Lung (tissue), 12 donors: ENCODE data around the gene SPSB4. TPM values are rescaled to one million over a fixed set of nuclear protein-coding genes. Genes with fewer than 3 reads are reported as not detected.

Source experiments
- ATAC-seq: fragments of 200-7000 bp; cut with Tn5 transposase; one replicate; pipeline ENCODE4 v1.9.1; 2020; ENCODE audit warnings: moderate number of reproducible peaks; ENCODE audit not compliant: insufficient read depth, low FRiP score
- DNase-seq, 3 donors: peaks; one replicate each; pipeline ENCODE4 v3.0.0-alpha.2; 2013 to 2017
- H3K27ac ChIP-seq, 2 donors: one replicate each; pipeline ENCODE4 v1.5.1; 2013; ENCODE audit warnings: mild to moderate bottlenecking in 2 of 2, moderate library complexity in 2 of 2, control low read depth in 1 of 2, inconsistent platforms in 1 of 2, low read depth in 1 of 2, low read length in 1 of 2
- H3K27me3 ChIP-seq, 3 donors: one replicate each; pipeline ENCODE4 v1.5.1; 2013; ENCODE audit warnings: low read length in 2 of 3; ENCODE audit not compliant: control insufficient read depth in 3 of 3, insufficient read depth in 3 of 3
- H3K36me3 ChIP-seq, 4 donors: one replicate each; pipeline ENCODE4 v1.5.1; 2013; ENCODE audit warnings: low read length in 4 of 4, mild to moderate bottlenecking in 1 of 4, moderate library complexity in 1 of 4; ENCODE audit not compliant: control insufficient read depth in 4 of 4, insufficient read depth in 4 of 4
- H3K4me1 ChIP-seq, 5 donors: one replicate each; pipeline ENCODE4 v1.5.1; 2013; ENCODE audit warnings: low read length in 5 of 5, mild to moderate bottlenecking in 2 of 5, moderate library complexity in 1 of 5; ENCODE audit not compliant: control insufficient read depth in 5 of 5, insufficient read depth in 5 of 5
- H3K4me3 ChIP-seq: one replicate; pipeline ENCODE4 v1.5.1; 2013; ENCODE audit warnings: mild to moderate bottlenecking, control low read depth, moderate library complexity
- H3K9ac ChIP-seq, 2 donors: one replicate each; pipeline ENCODE4 v1.5.1; 2013; ENCODE audit warnings: low read length in 2 of 2, control low read depth in 1 of 2; ENCODE audit not compliant: insufficient read depth in 1 of 2
- H3K9me3 ChIP-seq, 4 donors: one replicate each; pipeline ENCODE4 v1.5.1; 2013; ENCODE audit warnings: low read length in 3 of 4, mild to moderate bottlenecking in 1 of 4, moderate library complexity in 1 of 4; ENCODE audit not compliant: control insufficient read depth in 4 of 4, insufficient read depth in 3 of 4
- WGBS, 2 donors: extraction: QIAGEN DNeasy Blood & Tissue Kit; methylation state at CpG; one replicate each; pipeline ENCODE4 v1.1.7; 2013; 5-methylcytosine and 5-hydroxymethylcytosine counted together
- polyA plus RNA-seq, 2 donors: library from polyadenylated mRNA; stranded (reverse); fragments of 200-250 nt; gene quantifications; one replicate each; pipeline ENCODE4 v1.2.1, GENCODE V29; 2013
- total RNA-seq, 2 donors: library from RNA; depleted of rRNA in 1 of 2; stranded (reverse); fragments of >200 nt in 1 of 2; gene quantifications; one replicate each; pipeline ENCODE4 v1.2.1, GENCODE V29; 2014 to 2021
- TF ChIP-seq, protein P1 (sequence below): IDR thresholded peaks from 2 replicates; pipeline ENCODE4 v1.5.1; 2012; ENCODE audit warnings: mild to moderate bottlenecking; ENCODE audit errors: control extremely low read depth, extremely low read depth
- donor health status: control.
- donor health status: control.
- donor health status: Bipolar disorder and iron deficiency.
- donor health status: healthy.
- donor health status: DM: yes; HTN: yes; CAD: no.

Gene SPSB4
- total and polyA plus RNA-seq, 4 donors = 0.25 to 4.4 (median 1.5) TPM

DNA sequence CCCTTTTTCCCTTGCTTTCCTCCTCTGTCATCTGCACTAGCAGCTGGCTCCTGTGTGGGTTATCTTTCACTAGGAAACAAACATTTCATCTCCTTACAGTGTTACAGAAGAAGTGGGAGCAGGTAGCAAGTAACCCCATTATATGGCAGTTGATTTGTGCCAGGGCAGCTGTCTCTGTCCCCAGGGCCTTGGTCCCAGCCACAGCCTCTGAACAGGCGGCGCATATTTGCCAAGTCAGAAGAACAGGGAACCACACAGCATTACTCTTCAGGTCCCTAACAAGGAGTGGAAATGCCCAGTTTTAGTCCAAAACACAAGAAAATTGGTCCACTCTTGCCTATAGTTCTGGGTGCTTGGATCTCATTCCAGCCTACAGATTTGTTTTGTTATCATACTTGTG, 99.8 kb downstream of the SPSB4 start:
- 94 to 95% methylated on average over 2 of the region's 2 CpGs for WGBS, 2 donors
- Histone ChIP-seq H3K4me3 (no peak overlapping the region), H3K9ac (no peak overlapping the region), H3K27ac (no peak overlapping the region), H3K4me1 (no peaks in the 10 kb centered on the region), H3K27me3 (no peaks in the 10 kb centered on the region), H3K9me3 (no peaks in the 10 kb centered on the region), H3K36me3 (no peaks in the 10 kb centered on the region)
- no peak for ATAC-seq
- TF ChIP-seq, protein P1, sequence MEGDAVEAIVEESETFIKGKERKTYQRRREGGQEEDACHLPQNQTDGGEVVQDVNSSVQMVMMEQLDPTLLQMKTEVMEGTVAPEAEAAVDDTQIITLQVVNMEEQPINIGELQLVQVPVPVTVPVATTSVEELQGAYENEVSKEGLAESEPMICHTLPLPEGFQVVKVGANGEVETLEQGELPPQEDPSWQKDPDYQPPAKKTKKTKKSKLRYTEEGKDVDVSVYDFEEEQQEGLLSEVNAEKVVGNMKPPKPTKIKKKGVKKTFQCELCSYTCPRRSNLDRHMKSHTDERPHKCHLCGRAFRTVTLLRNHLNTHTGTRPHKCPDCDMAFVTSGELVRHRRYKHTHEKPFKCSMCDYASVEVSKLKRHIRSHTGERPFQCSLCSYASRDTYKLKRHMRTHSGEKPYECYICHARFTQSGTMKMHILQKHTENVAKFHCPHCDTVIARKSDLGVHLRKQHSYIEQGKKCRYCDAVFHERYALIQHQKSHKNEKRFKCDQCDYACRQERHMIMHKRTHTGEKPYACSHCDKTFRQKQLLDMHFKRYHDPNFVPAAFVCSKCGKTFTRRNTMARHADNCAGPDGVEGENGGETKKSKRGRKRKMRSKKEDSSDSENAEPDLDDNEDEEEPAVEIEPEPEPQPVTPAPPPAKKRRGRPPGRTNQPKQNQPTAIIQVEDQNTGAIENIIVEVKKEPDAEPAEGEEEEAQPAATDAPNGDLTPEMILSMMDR = no peak
- DNase-seq = no peak

DNA sequence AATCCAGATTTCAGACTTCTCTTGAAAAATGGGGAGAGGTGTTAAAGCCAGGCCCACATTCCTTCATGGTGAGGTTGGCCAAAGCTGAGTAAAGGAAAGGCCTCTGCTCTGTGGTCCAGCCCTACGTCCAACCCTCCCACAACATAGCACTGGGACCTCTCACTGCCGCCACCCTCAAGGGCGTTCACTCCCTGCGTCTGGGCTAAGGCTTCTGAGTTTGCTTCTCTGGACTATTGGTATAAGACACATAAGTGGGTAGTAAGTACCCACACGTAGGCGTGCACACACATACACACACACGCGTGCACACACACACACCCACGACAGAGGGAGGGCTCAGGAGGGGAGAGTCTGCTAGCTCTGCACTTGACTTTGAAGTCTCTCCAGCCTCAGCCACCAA, 100.3 kb downstream of the SPSB4 start:
- TF ChIP-seq, protein P1 = no peak
- WGBS, 2 donors = 80 to 88% methylated on average over 9 of the region's 9 CpGs
- Histone ChIP-seq H3K9ac (no peak overlapping the region), H3K4me3 (no peak overlapping the region), H3K9me3 (no peaks in the 10 kb centered on the region), H3K36me3 (no peaks in the 10 kb centered on the region), H3K27ac (no peak overlapping the region), H3K27me3 (no peaks in the 10 kb centered on the region), H3K4me1 (no peaks in the 10 kb centered on the region)
- ATAC-seq = peak; percentile 44
- peak in 1 of 3 donors; percentile 37 for DNase-seq

DNA sequence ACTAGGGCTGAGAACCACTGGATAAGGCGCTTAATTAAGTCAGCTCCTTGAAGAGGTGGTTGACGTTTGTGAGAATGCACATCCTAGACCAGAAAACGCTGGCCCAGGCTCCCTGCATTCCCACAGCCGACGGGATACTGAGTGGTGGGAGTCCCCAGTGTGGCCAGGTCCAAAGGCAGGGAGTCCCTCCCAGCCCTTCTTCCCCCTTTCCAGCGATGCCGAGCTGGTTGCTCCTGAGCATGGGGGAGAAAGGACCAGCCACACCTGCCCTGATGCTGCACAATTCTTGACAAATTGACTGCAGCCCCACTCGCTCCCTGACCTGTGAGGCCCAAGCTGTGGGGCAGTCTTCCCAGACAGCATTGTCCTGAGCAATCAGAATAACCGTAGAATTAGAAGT, 101.0 kb downstream of the SPSB4 start:
- TF ChIP-seq, protein P1 = no peak
- DNase-seq = no peak

DNA sequence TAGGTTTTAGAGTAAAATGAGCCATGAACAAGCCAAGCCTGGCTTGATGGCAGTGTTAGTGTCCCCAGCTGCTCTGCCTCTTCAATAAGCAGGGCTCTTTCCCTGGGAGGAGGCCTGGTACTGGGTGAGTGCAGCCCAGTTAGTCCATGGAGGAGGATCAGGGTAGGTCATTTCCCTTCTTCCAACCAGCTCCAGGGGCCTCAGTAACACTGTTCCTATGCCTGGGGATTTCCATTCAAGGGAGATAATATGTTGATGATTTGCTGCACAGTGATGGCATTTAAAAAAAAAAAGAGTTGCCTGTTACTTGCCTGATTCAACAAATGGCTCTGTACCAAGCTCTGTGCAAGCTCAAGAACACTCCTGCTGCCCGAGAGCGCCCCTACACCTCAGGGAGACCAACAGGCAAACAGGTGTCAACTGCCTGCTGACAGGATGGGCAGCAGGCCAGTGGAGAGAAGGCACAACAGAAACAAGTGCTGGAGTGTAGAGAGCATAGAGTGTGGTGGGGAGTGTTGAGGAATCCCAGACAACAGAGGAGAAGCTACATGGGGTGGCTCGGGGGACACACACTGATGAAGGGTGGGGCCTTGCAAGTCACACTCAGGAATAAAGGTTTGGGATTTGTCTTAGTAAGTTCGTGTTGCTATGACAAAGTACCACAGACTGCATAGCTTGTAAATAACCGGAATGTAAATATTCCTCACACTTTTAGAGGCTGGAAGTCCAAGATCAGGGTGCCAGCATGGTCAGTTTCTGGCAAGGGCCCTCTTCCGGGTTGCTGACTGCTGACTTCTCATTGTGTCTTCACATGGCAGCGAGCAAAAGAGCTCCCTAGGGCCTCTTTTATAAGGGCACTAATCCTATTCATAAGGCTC, 101.9 kb downstream of the SPSB4 start:
- Histone ChIP-seq H3K27ac (no peak overlapping the region), H3K27me3 (no peaks in the 10 kb centered on the region), H3K4me3 (no peak overlapping the region), H3K4me1 (no peaks in the 10 kb centered on the region), H3K9ac (no peak overlapping the region), H3K9me3 (no peaks in the 10 kb centered on the region), H3K36me3 (no peaks in the 10 kb centered on the region)
- TF ChIP-seq, protein P1 = no peak
- DNase-seq (no peak), ATAC-seq (no peak)
- 84 to 85% methylated on average over 7 of the region's 7 CpGs for WGBS, 2 donors

More for the DNA sequence above, 101.0 kb downstream of the SPSB4 start:
- WGBS, 2 donors = 86 to 90% methylated on average over 9 of the region's 9 CpGs
- no peaks in the 10 kb centered on the region for H3K27me3 ChIP-seq
- H3K27ac ChIP-seq = no peak overlapping the region
- H3K36me3 ChIP-seq = no peaks in the 10 kb centered on the region
- no peak for ATAC-seq
- no peaks in the 10 kb centered on the region for H3K4me1 ChIP-seq
- no peak overlapping the region for H3K4me3 ChIP-seq
- H3K9me3 ChIP-seq = no peaks in the 10 kb centered on the region
- H3K9ac ChIP-seq = no peak overlapping the region
